GM06990 (cell line): ENCODE results near the gene PTGER3.
"Not testable (repeated sequence)": the region's sequence is repeated elsewhere in the genome, so short reads cannot be mapped to it uniquely, and the experiment has no call there.

Experiments
- DNase-seq: peaks from one replicate; pipeline ENCODE4 v3.0.0-alpha.2; 2011; ENCODE audit not compliant: insufficient read length; ENCODE audit errors: extremely low read depth
- H3K27me3 ChIP-seq: replicated peaks from 2 replicates; pipeline ENCODE4 v1.6.0; 2011; ENCODE audit warnings: low read length; ENCODE audit not compliant: control insufficient read depth, insufficient read depth
- H3K36me3 ChIP-seq: 2 replicates; pipeline ENCODE4 v1.5.1; 2011; ENCODE audit warnings: low read length; ENCODE audit not compliant: control insufficient read depth, insufficient read depth
- H3K4me3 ChIP-seq: replicated peaks from 2 replicates; pipeline ENCODE4 v1.5.1; 2011; ENCODE audit warnings: low read depth, mild to moderate bottlenecking, control low read depth, low read length
- TF ChIP-seq, protein P1 (sequence below): IDR thresholded peaks from 2 replicates; pipeline ENCODE4 v1.5.1; 2011; ENCODE audit warnings: low read length, control low read depth, mild to moderate bottlenecking, inconsistent platforms; ENCODE audit not compliant: insufficient read depth, poor library complexity, severe bottlenecking

PTGER3 gene

DNA sequence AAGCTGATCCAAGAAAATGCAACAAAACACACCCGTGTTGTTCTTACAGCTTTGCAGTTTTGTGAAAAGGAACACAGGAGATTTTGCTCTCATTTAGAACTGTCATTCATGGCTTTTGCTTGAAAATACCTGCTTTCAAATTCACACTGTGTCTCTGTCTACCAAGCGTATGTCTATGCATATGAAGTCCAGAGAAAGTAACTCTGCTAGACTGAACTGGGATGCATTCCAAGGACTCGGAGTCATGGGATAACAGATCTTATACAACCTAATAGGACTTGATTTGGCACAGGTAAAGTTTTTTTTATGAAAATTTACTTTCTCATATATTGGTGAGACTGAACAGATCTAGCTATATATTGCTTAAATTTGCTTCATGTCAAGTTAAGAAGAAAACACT is 102.4 kb downstream of the PTGER3 start:
- DNase-seq: no peak
- TF ChIP-seq, protein P1, sequence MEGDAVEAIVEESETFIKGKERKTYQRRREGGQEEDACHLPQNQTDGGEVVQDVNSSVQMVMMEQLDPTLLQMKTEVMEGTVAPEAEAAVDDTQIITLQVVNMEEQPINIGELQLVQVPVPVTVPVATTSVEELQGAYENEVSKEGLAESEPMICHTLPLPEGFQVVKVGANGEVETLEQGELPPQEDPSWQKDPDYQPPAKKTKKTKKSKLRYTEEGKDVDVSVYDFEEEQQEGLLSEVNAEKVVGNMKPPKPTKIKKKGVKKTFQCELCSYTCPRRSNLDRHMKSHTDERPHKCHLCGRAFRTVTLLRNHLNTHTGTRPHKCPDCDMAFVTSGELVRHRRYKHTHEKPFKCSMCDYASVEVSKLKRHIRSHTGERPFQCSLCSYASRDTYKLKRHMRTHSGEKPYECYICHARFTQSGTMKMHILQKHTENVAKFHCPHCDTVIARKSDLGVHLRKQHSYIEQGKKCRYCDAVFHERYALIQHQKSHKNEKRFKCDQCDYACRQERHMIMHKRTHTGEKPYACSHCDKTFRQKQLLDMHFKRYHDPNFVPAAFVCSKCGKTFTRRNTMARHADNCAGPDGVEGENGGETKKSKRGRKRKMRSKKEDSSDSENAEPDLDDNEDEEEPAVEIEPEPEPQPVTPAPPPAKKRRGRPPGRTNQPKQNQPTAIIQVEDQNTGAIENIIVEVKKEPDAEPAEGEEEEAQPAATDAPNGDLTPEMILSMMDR: no peak

DNA sequence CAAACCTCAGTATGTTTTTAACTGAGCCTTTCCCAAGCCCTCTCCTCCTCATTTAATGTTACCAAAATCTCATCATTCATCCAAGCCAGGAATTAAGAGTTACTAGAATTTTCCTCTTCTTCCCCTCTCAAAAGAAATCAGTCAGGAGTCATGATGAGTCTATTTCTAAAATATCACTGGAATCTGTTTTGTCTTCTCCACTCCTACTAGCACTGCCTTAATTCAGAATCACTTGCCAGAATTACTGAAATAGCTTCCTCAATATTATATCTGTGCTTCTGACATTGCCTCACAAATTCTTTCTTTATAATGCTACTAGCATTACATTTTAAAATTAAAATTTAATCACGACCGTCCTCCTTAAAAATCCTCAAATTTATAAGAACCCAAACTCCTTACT is 106.1 kb downstream of the PTGER3 start:
- DNase-seq: no peak
- no peaks in the 10 kb centered on the region for H3K27me3 ChIP-seq
- no peak overlapping the region for H3K4me3 ChIP-seq
- H3K36me3 ChIP-seq: no peaks in the 10 kb centered on the region
- TF ChIP-seq, protein P1: no peak

More for the DNA sequence above, 102.4 kb downstream of the PTGER3 start:
- no peaks in the 10 kb centered on the region for H3K36me3 ChIP-seq
- no peak overlapping the region for H3K4me3 ChIP-seq
- no peaks in the 10 kb centered on the region for H3K27me3 ChIP-seq

DNA sequence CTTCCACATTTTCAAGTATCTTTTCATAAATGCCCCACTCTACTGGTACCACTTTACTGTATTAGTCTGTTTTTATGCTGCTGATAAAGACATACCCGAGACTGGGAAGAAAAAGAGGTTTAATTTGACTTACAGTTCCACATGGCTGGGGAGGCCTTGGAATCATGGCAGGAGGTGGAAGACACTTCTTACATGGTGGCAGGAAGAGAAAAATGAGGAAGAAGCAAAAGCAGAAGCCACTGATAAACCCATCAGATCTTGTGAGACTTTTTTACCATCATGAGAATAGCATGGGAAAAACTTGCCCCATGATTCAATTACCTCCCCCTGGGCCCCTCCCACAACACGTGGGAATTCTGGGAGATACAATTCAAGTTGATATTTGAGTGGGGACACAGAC is 107.2 kb downstream of the PTGER3 start:
- H3K36me3 ChIP-seq, H3K4me3 ChIP-seq, DNase-seq: not testable (repeated sequence)

DNA sequence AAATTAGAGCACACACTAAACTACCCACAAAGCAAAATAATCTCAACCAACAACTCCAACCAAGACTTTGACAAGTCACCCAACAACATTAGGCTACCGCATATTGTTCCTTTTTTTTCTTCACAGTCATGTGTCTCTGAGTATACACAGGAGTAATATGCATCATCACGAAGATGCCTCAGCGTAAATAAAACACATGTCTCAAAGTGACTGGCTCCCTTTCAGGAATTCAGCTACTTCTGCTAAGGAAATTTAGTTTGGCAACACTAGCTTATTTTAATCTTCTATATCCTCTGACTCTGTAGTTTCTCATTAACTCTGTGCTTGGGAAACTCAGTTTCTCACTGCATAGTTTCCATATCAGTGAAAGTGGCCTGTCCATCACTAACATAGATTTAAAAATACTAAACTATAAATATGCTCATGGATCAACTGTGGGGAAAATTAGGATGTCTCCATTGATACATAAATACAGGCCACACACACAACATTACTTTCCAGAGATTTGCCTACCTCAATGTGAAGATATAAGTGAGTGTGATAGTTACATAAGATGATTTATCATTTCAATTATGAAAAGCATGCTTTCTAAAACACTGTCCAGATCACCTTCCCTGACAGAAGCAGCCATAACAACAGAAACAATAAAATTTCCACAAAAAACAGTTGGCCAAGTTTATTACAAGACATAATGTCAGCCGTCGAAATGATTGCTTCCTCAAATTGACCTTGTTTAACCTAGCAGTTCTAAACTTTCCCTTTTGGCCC is 113.2 kb downstream of the PTGER3 start:
- TF ChIP-seq, protein P1: no peak
- DNase-seq: no peak
- no peak overlapping the region for H3K4me3 ChIP-seq
- H3K27me3 ChIP-seq: no peaks in the 10 kb centered on the region
- no peaks in the 10 kb centered on the region for H3K36me3 ChIP-seq

More for the DNA sequence above, 107.2 kb downstream of the PTGER3 start:
- H3K27me3 ChIP-seq: not testable (repeated sequence)

DNA sequence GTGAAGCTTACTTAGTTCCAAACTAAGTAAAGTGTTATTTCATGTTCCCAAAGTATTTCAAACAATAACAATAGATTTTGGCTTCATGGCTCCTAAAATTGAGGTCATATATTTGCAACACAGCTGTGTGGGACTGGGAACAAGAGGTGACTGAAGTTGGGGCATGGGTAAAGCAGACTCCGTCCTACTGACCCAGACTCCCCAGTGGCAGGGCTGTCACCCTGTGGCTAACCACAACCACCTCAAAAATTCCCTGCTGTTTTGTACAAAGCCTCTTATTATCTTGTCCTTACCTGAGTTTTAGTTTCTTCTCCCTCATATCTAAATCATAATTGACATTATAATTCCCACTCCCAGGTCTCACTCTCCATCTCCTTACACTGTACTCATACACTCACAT is 117.6 kb downstream of the PTGER3 start:
- no peak for DNase-seq
- Histone ChIP-seq H3K36me3 (no peaks in the 10 kb centered on the region), H3K4me3 (no peak overlapping the region), H3K27me3 (no peaks in the 10 kb centered on the region)
- TF ChIP-seq, protein P1: no peak

DNA sequence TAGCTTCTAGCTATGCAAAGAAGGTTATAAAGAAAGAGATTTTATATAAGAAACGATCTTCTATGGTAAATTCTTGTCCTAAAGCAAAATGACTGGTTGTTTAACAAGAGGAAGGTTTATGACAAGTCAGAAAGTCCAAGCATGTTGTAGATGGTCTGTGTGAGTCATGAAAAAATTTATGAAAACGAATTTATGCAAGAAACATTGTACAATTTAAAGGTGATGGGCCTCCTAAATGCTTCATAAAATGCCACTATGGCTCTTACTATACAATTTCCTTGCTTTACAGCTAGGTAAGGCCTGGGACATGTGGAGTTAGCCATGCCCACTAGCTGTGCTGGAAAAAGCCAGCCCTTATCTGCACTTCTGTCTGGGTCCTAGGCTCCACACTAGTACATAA is 125.4 kb downstream of the PTGER3 start:
- no peaks in the 10 kb centered on the region for H3K36me3 ChIP-seq
- no peaks in the 10 kb centered on the region for H3K27me3 ChIP-seq
- DNase-seq: no peak
- TF ChIP-seq, protein P1: no peak
- no peak overlapping the region for H3K4me3 ChIP-seq
